Activated T-cell treated with anti-CD3 and anti-CD28 coated beads, Interleukin-2, amount 50 U/mL, for 4 hours (primary cell): ENCODE data around the gene ANXA2. TPM values are rescaled to one million over a fixed set of nuclear protein-coding genes. Genes with fewer than 3 reads are reported as not detected.

ENCODE experiments used
- ATAC-seq, 2 donors: fragments of 200-7000 bp; cut with Tn5 transposase; one replicate each; pipeline ENCODE4 v1.10.0; 2021
- DNase-seq: peaks from one replicate; pipeline ENCODE4 v3.0.0-alpha.2; 2020
- H3K27me3 Mint-ChIP-seq: one replicate; pipeline ENCODE4 v1.8.0; 2021; ENCODE audit warnings: low read depth, mixed read lengths
- H3K36me3 Mint-ChIP-seq: one replicate; pipeline ENCODE4 v1.8.0; 2022; ENCODE audit warnings: mixed read lengths; ENCODE audit not compliant: insufficient read depth
- H3K4me1 Mint-ChIP-seq: one replicate; pipeline ENCODE4 v1.8.0; 2021; ENCODE audit warnings: low read depth, mixed read lengths
- H3K4me3 Mint-ChIP-seq: one replicate; pipeline ENCODE4 v1.8.0; 2021; ENCODE audit warnings: mild to moderate bottlenecking, moderate library complexity, mixed read lengths
- H3K9me3 Mint-ChIP-seq: one replicate; pipeline ENCODE4 v1.8.0; 2021; ENCODE audit warnings: mixed read lengths
- total RNA-seq, 3 donors: library from RNA; stranded (reverse); gene quantifications; one replicate each; pipeline ENCODE4 v1.2.1, GENCODE V29; 2021

The ANXA2 gene
- total RNA-seq, 3 donors from 2014 or later: 60.6 to 104 (median 75.1) TPM

DNA sequence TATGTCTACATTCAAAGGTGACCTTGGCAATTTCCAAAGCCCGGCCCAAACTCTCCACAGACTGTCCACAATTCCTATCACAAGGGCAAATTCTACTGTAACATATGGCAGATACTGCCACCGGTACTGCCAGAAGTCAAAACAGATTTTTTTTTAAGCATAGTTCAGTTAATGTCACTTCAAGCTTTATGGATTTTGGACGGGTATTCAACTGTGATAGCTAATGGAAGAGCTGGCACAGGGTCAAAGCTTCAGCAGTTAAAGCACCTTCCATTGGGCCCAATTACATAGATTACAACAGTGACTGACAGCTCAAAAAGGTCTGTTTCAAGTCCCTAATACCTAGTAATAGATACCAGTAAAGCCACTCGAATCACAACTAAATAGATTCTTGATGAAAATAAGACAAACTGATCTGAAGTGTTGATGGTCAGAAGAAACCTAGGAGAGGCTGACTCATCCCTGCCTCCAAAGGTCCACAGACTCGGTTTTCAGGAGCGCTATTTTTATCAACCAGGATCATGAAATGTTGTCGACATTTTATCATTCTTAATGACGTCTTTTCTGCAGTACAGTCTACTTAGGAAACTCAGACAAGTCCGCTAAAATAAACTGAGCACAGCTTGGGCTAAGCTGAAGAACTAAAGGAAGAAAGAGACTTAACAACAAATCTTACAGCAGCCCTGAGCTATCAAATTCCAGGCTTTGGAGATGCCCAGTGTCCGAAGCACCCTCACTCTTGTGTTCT lies 38.7 kb downstream of the ANXA2 start:
- DNase-seq (no peak), ATAC-seq (no peak)
- H3K36me3 Mint-ChIP-seq: peaks cover 48% of the 10 kb centered on the region
- no peaks in the 10 kb centered on the region for H3K9me3 Mint-ChIP-seq
- peaks cover 21% of the 10 kb centered on the region for H3K4me1 Mint-ChIP-seq
- no peak overlapping the region for H3K4me3 Mint-ChIP-seq
- no peaks in the 10 kb centered on the region for H3K27me3 Mint-ChIP-seq

DNA sequence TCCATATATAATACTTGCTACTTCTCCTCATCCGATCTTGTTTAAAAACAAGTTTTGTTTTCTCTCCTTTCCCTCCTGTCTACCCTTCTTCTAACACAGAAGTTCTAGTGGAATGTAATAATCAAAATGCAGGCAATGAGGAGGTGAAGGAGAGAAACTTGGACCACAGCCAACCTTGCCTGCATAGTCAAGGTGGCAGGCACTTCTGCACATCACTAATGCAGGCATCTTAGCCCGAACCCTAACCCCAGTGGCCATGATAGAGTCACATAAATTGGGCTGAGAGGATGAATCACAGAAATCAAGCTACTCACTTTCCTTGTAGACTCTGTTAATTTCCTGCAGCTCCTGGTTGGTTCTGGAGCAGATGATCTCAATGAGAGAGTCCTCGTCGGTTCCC lies 41.0 kb downstream of the ANXA2 start:
- peaks cover 53% of the 10 kb centered on the region for H3K36me3 Mint-ChIP-seq

DNA sequence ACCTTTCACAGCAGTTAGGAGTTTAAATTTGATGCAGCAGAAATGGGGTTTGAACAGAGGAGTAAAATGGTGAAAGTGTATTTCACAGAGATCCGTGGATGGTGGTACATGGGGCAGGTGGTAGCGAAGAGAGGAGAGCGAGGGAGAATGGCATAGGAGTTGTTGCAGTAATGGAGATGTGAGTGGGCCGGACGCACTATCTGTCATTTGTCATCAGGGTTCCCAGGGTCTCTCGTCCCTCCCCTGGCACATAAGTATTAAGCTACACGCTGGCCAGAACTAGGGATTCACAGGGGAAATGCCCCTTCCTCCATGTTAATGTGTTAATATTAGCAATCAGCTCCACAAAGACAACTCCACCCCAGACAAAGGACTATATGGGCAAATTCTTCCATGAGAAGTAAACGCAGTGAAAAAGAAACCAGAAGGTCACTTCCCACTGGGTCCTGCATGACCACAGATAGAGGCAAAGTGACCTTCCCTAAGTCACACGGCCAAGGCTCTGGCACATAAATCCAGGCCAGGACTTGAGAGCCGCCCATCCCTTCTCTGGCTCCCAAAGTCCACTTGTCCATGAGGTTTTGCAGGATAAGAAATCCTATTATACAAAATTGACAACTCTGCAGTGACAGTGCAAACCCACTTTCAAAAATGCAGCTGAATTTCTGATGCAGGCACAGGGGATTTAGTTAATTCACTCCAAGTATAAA lies 42.5 kb downstream of the ANXA2 start:
- H3K27me3 Mint-ChIP-seq: no peaks in the 10 kb centered on the region
- no peaks in the 10 kb centered on the region for H3K4me1 Mint-ChIP-seq
- no peaks in the 10 kb centered on the region for H3K9me3 Mint-ChIP-seq
- ATAC-seq (no peak), DNase-seq (no peak)
- no peak overlapping the region for H3K4me3 Mint-ChIP-seq
- H3K36me3 Mint-ChIP-seq: peaks cover 56% of the 10 kb centered on the region

More for the DNA sequence above, 41.0 kb downstream of the ANXA2 start:
- H3K4me3 Mint-ChIP-seq: no peak overlapping the region
- no peaks in the 10 kb centered on the region for H3K9me3 Mint-ChIP-seq
- DNase-seq (no peak), ATAC-seq (no peak)
- peaks cover 1% of the 10 kb centered on the region for H3K4me1 Mint-ChIP-seq
- no peaks in the 10 kb centered on the region for H3K27me3 Mint-ChIP-seq

DNA sequence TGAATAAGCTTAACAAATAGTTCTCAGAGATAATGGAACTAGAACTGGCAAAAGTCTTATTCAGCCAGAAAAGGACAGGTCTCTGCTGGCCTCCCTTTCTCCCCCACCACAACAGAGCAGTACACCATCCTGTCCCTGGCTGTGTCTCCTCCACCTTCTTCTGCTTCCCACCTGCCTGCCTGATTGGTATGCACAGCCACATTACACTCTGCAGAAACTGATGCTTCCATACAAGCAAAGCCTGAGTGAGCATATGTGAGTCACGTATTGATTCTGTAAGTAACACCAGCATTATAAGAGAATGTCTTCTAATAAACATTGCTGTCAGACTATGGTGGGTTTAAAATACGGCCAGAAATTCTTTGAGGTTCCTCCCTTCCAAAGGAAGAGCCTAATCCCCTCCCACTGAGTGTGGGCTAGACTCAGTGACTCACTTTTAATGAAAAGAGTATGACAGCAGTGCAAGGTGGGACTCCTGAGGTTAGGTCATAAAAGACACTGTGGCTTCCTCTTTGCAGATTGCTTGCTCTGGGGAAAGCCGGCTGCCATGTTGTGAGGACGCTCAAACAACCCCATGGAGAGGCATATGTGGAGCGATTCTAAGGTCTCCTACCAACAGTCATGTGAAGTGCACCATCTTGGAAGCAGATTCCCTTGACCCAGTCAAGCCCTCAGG lies 44.4 kb downstream of the ANXA2 start:
- Mint-ChIP-seq H3K4me3 (no peak overlapping the region), H3K4me1 (no peaks in the 10 kb centered on the region), H3K27me3 (no peaks in the 10 kb centered on the region), H3K9me3 (no peaks in the 10 kb centered on the region), H3K36me3 (peaks cover 59% of the 10 kb centered on the region)
- ATAC-seq (no peak), DNase-seq (no peak)

DNA sequence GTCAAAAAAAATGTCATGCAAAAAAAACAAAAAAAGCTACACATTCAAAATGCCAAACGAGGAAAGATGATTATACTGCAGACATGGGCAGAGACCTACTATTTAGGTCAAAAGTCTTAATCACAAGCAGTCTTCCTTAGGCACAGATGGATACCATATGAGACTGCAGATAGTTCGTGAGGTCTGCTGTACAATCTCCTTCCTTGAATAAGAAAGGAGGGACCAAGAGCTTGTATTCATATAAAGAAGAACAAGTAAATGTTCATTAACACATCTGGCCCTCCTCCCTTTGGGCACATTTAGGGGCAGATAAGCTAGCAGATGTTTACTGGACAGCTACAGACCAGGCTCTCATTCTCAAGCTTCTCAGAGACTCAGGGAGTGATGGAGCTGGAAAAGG lies 45.3 kb downstream of the ANXA2 start:
- no peak overlapping the region for H3K4me3 Mint-ChIP-seq
- no peaks in the 10 kb centered on the region for H3K9me3 Mint-ChIP-seq
- ATAC-seq (no peak), DNase-seq (no peak)
- no peaks in the 10 kb centered on the region for H3K27me3 Mint-ChIP-seq
- no peaks in the 10 kb centered on the region for H3K4me1 Mint-ChIP-seq
- peaks cover 63% of the 10 kb centered on the region for H3K36me3 Mint-ChIP-seq

DNA sequence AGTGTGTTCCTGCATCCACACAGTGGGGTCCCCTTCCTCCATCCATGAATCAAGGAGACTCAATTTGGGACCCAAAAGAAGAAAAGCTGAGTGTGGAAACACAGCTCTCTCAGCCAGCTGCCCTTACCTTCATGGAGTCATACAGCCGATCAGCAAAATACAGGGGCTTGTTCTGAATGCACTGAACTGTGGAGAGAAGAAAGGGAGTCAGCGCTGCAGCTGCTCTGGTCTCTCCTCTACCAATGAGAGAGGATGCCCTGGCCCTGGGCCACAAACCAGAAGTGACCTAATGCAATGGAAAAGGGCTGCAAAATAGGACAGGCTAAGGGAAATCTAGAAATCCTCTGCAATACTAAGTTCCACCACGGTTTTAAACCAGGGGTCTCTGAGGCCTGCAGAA lies 46.7 kb downstream of the ANXA2 start:
- H3K27me3 Mint-ChIP-seq: no peaks in the 10 kb centered on the region
- H3K9me3 Mint-ChIP-seq: no peaks in the 10 kb centered on the region
- DNase-seq: no peak
- H3K4me1 Mint-ChIP-seq: no peaks in the 10 kb centered on the region
- H3K4me3 Mint-ChIP-seq: no peak overlapping the region
- no peak for ATAC-seq
- H3K36me3 Mint-ChIP-seq: peaks cover 72% of the 10 kb centered on the region

DNA sequence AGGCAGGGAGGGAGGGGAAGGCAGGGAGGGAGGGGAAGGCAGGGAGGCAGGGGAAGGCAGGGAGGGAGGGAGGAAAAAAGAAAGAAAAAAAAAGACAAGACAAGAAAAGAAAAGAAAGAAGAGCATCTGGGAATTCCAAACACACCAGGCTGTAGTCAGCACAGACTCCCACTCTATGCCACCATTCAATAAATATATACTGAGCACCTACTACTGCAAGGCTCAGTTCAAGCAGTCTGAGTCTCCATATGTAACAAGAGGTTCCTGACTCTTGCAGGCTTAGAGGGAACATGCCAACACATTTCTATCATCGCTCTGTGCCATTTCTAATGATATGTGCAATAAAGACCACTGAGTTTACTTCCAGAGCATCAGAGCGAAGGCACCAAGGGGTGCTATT lies 47.7 kb downstream of the ANXA2 start:
- Mint-ChIP-seq H3K36me3 (peaks cover 68% of the 10 kb centered on the region), H3K27me3 (no peaks in the 10 kb centered on the region), H3K4me1 (no peaks in the 10 kb centered on the region), H3K9me3 (no peaks in the 10 kb centered on the region), H3K4me3 (no peak overlapping the region)
- ATAC-seq: no peak
- no peak for DNase-seq

DNA sequence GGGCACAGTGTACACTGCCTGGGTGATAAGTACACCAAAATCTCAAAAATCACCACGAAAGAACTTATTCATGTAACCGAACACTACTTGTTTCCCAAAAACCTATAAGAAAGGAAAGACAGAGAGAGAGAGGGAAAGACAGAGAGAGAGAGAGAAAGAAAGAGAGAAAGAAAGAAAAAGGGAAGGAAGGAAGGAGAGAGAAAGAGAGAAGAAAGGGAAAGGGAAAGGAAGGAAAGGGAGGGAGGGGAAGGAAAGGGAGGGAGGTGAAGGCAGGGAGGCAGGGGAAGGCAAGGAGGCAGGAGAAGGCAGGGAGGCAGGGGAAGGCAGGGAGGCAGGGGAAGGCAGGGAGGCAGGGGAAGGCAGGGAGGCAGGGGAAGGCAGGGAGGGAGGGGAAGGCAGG lies 48.2 kb downstream of the ANXA2 start:
- Mint-ChIP-seq H3K4me3 (no peak overlapping the region), H3K4me1 (no peaks in the 10 kb centered on the region), H3K27me3 (no peaks in the 10 kb centered on the region), H3K9me3 (no peaks in the 10 kb centered on the region), H3K36me3 (peaks cover 62% of the 10 kb centered on the region)
- DNase-seq (no peak), ATAC-seq (no peak)

DNA sequence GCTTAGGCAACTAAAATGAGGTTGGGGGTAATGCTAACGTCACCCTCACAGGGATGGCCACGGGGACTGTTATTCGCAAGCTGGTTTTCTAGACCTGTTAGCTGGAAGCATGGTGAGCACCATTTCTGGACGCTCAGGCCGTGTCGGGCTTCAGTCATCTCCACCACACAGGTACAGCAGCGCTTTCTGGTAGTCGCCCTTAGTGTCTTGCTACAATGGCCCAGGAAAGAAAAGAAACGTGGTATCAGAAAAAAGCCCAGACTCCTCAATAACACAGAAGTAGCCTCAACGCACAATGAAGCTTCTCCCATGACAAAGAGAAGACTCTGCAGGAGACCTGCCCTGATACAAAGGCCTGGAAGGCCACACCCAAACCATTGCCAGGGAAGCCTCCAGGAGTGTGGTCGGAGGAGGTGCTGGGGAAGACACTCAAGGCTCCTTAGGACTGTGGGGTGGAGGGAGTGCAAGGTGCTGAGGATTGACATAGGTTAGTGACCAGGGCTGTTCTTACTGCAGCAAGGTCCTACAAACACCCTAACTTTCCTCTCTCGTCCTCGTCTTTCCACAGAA lies 50.2 kb downstream of the ANXA2 start:
- Mint-ChIP-seq H3K4me3 (no peak overlapping the region), H3K27me3 (no peaks in the 10 kb centered on the region)
- no peak for ATAC-seq

DNA sequence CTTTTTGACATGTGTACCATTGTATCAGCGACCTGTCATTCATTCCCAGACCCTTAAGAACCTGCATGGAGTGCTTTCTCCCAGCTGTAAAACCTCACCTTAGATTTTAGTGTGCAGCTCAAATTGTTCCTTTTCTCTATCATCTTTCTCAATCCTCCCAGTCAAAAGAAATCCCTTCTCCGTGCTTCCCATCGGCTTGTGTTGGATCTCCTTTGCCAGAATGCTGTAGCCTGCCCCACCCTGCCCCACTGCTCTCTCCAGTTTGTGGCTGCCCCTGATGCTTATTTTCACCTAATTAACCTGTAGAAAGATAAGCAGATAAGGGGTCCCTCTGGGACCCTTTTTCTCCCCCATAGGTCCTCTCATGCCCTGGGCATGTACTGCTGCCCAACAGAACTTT lies 51.1 kb downstream of the ANXA2 start:
- Mint-ChIP-seq H3K4me1 (no peaks in the 10 kb centered on the region), H3K27me3 (no peaks in the 10 kb centered on the region)
- no peak for ATAC-seq

More for the DNA sequence above, 50.2 kb downstream of the ANXA2 start:
- H3K4me1 Mint-ChIP-seq: no peaks in the 10 kb centered on the region
- H3K9me3 Mint-ChIP-seq: no peaks in the 10 kb centered on the region
- H3K36me3 Mint-ChIP-seq: peaks cover 47% of the 10 kb centered on the region
- DNase-seq: no peak

DNA sequence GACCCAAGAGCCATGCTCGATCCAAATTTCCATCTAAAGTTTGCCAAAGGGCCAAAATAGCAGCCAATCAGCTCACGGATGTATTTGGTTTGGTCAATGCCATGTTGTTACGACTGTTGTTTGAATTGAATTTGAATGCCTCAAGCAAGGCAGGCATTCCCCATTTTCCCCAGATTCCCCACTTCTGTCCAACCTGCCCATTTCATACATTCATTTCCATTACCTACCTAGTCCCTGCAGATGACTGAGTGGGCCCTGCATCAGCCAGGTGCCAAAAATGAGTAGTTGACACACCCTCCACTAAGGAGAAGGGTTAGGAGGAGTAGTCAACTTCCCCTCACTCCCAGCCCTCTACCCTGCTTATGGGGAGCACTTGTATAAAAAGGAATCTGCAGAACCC lies 51.7 kb downstream of the ANXA2 start:
- no peaks in the 10 kb centered on the region for H3K27me3 Mint-ChIP-seq
- DNase-seq (no peak), ATAC-seq (no peak)
- H3K4me1 Mint-ChIP-seq: no peaks in the 10 kb centered on the region
- peaks cover 35% of the 10 kb centered on the region for H3K36me3 Mint-ChIP-seq
- H3K9me3 Mint-ChIP-seq: no peaks in the 10 kb centered on the region
- H3K4me3 Mint-ChIP-seq: no peak overlapping the region

More for the DNA sequence above, 51.1 kb downstream of the ANXA2 start:
- no peaks in the 10 kb centered on the region for H3K9me3 Mint-ChIP-seq
- H3K4me3 Mint-ChIP-seq: no peak overlapping the region
- H3K36me3 Mint-ChIP-seq: peaks cover 39% of the 10 kb centered on the region
- no peak for DNase-seq

DNA sequence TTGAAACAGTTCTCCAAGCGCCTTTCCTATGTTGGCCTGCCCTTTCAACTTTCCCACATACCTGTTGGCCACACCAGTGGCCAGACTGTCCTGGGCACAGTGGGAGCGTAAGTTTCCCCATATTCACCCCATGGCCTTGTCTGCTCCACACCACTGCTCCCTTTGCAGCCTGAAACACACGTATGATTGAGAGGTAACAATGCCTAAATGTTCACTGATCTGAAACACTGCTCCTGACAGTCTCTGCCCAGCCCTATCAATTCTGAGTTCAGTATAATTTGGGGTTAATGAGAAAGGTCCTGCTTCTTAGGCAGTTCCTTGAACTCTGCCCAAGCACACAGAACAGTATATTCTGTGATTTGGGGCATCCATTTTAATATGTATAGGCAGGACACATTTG lies 52.2 kb downstream of the ANXA2 start:
- no peaks in the 10 kb centered on the region for H3K27me3 Mint-ChIP-seq
- no peaks in the 10 kb centered on the region for H3K4me1 Mint-ChIP-seq
- DNase-seq (no peak), ATAC-seq (no peak)
- no peaks in the 10 kb centered on the region for H3K9me3 Mint-ChIP-seq
- H3K36me3 Mint-ChIP-seq: peaks cover 31% of the 10 kb centered on the region
- H3K4me3 Mint-ChIP-seq: no peak overlapping the region

DNA sequence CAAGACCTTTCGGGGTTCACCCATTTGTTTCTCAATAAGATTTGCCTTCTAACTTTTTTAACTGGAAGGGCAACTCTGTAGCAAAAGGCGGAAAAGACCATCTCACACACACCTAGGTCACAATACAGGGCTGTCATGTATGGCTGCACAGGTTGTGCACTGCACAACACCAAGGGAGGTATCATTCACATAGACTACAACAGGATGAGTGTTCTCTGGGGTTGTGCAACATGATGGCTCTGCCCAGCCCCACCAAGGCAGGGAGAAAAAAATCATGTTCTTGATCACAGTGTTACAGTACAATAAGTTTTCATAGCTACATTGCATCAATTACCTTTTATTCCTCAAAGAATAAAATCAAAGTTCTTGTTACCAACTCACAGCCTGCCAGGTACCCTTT lies 52.8 kb downstream of the ANXA2 start:
- no peaks in the 10 kb centered on the region for H3K9me3 Mint-ChIP-seq
- ATAC-seq: no peak
- DNase-seq: no peak
- H3K27me3 Mint-ChIP-seq: no peaks in the 10 kb centered on the region
- H3K36me3 Mint-ChIP-seq: peaks cover 26% of the 10 kb centered on the region
- H3K4me1 Mint-ChIP-seq: no peaks in the 10 kb centered on the region
- no peak overlapping the region for H3K4me3 Mint-ChIP-seq

DNA sequence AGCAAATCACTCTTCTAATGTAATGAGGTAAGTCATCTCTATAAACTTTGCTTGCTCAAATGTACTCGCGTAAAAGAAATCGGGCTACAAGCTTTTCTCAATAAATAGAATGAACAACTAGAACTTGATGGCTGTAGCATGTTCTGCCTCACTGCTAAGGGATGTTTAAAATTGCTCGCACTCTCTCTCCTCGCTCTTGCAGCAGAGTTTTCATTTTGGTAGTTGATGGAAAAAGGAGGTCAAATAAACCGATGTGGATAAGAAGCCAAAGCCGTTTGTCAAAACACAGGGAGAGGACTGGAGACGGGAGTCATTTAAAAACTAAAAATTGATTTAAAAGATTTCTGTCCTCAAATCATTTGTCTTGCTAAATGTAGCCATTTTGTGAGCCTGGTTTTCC lies 53.3 kb downstream of the ANXA2 start:
- DNase-seq (no peak), ATAC-seq (no peak)
- Mint-ChIP-seq H3K4me1 (no peaks in the 10 kb centered on the region), H3K27me3 (no peaks in the 10 kb centered on the region), H3K9me3 (no peaks in the 10 kb centered on the region), H3K36me3 (peaks cover 25% of the 10 kb centered on the region), H3K4me3 (no peak overlapping the region)
